GM19395 (cell line): ENCODE results near the gene CBX8.

ENCODE experiments used
- ATAC-seq: cut with Tn5 transposase; IDR thresholded peaks from one replicate; pipeline ENCODE4 v1.9.1; 2021; ENCODE audit warnings: mild to moderate bottlenecking, moderate library complexity; ENCODE audit not compliant: unreplicated experiment

Gene CBX8

DNA sequence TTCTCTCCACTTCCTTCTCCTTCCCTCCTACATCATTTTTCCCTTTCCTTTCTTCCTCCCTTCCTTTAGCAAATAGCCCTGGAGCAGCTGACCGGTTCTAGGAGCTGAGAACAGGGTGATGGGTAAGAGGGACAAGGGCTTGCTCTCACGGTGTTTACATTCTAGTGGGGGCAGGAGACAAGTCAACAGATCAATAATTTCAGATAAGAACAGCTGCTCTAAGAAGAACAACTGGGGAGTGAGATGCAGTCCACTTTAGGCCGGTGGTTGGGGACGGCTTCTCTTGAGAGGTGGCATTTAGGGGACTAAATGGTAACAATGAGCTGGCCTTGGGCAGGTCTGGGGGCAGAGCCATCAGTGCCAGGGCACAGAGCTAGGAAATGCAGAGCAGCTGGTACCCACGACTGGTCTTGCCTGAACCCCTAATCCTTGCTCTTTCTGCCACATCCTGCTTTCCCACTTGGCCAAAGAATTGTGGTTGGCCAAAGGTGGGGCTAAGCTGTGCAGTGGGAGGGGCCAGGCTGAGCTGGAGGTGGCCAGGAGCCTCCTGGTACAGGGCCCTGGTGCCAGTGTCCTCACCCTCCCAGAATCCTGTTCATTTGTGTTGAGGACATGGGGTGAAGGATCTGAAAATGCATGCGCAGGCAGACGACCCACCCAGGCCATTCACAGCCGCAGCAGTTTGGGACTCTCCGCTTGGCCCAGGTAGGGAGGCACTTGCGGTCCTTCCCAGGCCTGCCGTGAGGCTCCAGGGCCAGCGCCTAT, 24.6 kb upstream of the CBX8 start:
- no peak for ATAC-seq

DNA sequence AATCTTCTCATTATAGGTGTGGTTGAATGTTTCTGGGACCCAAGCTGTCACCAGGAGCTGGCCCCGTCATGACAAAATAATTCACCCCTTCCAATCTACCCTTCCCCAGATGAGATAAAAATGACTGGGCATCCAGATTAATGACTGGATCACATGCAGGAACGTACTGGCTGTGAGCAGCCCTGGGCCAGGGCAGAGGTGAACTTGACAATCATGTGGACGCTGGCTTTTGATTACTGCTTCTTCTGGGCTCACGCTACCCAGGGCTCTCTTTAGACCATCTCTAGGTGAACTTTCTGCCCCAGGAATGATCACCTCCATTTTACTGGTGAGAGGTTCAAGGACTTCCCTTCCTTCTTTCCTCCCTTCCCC, 24.1 kb upstream of the CBX8 start:
- ATAC-seq, result no peak

DNA sequence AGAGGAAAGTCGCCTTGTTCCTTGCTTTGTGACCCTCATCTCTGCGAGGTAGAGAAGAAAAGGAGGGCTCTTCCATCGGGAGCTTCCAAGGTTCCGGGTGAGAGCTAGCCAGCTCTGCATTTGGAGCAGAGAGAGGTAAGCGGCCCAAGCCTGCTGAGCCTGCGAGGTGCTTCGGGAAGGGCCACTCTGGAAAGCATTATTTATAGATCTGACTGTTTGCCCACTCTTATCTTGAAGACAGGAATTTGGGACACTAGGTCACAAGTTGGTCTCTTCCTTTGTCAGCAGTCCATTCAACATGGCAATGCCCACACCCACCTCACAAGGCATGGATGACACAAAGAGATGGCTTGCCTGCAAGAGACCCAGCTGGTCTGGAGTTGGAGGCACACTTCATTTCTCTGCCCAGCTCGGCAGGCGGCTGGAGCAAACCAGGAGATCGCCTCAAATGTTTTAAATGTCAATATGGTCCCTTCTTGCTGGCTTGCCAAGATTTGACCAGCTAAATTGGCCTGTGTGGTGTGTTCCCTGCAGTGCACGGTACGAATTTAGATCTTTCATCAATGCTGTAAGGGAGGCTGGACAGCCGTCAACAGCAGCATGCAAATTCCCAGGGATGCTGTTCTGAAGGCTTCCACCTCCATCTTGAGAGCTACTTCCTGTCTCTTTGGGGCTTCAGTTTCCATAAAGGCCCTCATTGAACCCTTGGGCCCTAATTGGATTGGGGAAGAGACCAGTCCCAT, 22.8 kb upstream of the CBX8 start:
- no peak for ATAC-seq

DNA sequence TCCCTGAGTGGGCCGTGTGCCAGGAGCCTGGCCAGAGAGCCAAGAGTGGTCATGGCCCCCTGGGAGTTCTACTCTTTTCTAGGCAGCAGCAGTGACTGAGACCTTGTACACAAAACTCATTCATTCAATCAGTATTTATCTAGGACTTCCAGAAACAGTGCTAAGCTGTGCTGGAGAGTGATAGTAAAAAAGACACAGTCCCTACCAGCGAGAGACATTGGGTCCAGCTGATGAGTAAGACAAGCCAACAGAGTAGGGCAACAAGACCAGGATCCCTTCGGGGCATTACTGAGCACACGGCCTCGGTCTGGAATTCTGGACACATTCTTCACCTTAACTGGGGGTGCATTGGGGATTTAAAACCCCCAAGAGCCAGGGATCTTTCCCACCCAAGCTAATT, 22.2 kb upstream of the CBX8 start:
- ATAC-seq, result no peak

DNA sequence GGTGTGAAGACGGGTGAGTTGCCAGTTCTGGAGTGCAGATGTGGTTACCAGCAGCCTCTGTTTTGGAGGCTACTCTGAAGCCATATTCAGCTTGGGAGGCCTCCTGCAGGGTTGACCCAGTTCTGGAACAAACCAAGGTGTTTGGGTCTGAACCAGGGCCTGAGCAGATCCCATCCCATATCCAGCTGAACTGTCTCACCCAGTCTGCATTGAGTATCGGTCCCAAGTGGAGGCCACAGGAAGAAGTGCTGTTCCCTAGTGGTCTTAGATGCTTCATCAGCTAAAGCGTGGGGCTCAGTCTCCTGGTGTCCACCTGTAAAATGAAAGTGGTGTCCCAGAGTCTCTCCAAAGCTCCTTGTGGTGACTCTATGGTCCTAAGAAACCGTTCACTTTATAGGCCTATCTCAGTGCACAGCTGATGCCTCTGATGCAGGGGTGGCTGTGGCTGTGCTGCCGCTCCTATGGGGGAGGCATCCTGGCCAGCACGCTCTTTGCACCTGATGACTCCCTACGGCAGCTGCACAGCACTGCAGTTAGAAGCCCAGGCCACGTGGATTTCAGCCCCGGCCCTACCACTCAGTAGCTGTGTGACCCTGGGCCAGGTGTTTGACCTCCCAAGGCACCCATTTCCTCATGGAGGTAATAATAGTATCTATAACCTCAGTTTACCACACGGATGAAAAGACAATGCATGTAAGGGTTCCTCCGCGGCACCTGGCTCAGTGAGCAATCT, 21.3 kb upstream of the CBX8 start:
- ATAC-seq, result no peak

DNA sequence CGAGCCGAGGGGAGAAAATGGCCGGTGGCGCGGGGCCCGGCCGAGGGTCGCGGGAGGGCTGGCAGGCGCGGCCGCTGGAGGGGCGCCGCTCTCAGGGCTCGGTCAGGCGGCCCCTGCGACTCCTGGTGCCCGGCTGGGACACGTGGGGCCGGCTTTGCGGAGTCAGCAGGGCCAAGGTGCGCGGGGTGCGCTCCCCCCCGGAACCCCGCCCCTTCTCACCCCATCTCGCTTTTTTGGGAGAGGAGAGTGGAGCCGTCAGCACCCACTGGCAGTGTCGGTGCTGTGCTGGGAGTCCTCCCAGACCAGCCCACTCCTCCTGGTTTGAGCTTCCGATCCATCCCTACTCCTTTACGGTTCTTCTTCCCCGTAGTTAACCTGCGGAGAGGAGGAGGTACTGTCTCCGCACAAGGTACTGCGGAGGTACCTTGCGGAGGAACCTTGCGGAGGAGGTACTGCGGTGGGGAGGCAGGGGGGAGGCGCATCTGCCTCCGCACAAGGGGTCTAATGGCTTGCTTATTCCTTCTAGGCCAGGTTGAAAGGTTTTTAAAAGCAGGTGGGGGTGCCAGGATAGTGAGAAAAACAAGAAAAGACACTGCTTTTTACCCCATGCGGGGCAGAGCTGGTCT, 19.1 kb upstream of the CBX8 start:
- ATAC-seq, result no peak

DNA sequence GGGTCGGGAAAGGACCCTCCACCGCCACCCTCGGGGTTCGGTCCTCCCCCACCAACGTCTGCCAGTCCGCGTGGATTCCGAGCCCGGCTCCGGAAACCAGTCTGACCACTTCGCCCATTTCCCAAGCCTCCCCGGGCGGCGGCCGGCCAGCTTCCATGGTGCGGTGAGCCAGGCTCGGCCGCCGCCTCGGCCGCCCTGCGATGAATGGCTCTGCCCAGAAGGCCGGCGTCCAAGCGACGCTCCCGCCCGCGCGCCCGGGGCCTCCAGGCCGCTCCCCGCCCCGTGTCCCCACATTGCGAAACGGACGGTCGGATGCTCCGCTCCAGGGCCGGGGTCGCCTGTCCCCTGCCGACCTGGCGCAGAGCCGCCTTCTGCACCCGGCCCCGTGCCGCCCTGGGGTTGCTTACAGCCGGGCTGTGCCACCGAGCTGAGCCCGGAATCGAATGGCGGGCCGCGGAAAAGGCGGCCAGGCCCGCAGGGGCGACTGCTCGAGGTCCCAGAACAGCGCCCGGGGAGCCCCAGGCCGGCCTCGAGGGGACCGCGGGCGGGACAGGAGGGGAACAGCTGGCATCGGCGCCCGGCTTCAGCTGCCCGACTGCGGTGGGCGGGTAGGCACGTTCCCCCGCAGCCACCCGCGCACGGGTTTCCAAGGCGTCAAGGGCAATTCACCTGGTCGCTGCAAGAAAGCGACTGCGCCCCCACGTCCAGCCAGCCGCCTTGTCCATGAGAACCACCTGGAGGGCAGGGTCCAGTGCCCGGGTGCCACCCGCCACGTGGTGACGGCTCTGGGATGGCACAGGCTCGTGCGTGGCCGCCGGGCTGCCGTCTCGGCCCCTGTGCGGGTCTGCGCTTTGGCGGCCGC, 18.3 kb upstream of the CBX8 start:
- ATAC-seq, result no peak

DNA sequence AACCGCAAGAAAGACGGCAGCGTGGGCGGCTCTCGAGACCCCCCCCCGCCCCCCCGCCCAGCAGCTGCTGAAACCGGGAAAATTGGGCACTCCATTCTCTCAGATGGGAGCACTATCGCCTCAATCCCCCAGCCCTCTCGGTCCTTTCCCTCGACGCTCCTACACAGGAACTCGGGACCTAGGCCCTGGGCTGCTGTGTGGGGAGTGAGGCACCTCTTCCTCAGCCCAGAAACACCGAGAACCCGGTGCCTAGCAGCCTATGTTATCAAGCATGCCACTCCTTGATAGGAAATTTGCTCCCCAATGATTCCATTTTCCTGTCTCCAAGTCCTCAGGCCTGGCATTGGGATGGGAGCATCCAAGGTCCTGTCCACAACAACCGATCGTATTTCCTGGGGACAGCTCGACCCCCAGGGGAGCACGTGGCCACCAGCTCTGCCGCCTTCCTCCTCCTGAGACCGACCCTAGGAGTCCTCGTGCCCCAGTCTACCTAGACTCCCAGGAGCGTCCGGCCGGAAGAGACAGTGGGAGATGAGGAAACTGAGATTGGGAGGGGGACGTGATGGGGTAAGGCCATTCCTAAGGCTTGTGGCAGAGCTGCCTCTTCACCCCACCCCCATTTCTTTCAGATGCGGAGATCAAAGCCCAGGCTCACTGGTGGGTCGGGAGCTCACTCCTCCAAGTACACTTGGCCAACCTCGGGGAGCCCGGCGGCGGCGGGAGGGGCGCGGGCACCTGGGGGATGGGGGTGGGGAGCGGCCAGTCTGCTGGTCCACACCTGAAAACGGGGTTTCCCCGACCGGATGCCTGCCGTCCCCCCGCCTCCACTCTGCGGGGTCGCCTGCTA, 17.5 kb upstream of the CBX8 start:
- no peak for ATAC-seq

DNA sequence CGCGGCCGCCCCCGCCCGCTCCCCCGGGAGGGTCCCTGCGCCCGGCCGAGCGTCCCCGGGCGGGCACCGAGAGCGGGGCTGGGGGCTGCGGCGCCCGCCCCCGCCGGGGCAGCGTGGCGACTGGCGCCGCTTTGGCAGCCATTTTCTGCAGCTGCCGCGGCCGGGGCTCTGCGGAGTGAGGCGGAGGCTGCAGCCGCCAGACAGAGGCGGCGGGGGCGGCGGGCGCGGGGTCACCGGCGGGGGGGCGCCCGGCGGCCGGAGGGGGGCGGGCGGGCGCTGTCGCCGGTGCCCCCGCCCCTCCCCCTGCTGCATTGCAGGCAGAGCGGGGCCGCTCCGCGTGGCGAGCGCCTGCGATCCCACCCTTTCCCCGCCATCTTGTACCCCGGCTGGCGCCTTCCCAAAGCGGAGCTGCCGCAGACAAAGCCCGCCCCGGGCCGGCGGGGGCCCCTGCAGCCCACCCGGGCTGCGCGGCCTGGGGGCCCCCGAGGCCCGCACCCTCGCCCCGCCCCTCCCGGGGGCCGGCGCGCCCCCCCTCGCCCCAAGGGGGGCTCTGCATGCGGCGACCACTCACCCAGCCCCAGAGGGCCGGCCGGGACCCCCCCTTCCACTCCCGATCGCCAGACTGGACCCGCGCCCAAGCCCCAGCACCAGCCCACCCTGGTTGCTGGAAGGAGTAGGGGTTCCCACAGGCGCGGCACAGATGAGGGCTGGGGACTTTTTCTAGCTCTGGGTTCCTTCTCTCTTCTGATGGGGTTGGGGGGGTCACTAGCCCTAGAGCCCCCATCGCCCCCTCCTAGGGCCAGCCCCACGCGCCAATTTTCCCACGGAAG, 16.6 kb upstream of the CBX8 start:
- ATAC-seq, result no peak

DNA sequence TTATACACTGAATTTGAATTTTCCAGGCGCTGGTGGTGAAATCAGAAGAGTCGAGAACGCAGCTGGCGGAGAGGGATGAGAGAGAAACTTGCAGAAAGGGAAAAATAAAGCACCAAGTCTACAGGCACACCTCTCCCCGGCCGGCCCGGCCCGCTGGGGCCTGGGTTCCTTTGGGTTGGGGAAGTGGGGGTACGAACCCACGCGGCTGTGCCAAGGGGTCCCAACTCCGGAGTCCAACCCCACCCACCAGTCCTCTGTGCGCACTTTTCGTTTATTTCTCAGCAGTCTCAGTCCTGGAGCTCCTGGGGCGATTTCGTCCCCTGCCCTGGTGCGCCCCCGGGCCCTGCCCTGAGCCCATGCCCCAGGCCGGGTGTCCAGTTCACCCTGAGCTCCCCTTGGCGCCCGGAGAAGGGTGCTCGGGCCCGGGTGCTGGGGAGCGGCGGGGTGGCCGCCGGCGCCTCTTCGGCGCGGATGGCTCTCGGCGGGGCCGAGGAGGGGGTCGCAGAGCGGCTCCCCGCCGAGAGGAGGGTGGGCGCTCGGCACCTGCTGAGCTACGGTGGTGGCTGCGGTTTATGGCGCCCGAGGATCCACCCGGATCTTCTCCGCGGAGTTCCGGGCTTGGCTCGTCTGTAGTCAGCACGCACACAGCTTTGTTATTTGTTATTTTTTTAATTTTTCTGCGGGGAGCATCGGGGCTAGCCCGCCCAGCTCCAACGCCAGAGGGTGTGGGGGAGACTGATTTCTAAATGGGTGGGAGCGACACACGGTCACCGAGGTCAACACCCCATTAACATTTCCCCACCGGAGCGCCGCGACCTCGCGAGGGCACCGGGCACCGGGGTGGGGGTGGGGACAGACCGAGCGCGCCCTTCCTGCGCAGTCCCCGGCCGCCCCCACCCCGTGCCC, 15.7 kb upstream of the CBX8 start:
- no peak for ATAC-seq

DNA sequence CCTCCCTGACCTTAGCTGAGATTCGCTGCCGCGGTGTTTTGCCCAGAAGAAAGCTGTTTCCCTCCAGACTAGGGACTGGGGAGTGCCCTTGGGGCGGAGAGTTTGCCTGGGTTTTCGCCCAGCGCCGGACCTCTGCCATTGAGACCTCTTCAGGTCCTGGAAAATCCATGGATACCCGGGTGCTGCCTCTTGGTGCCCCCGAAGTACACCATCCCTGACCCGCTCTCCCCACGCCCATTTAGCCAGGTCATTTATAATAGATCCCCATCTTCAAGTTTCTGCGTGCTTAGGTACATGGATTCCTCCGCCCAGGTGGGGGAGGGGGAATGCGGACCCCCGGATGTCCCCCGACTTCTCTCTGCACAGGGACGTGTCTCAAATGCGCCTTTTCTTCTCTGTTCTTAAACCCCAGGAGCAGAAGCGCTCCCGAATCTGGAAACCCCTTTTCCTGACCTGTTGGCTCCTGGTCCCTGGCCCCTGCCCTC, 15.0 kb upstream of the CBX8 start:
- ATAC-seq, result no peak

DNA sequence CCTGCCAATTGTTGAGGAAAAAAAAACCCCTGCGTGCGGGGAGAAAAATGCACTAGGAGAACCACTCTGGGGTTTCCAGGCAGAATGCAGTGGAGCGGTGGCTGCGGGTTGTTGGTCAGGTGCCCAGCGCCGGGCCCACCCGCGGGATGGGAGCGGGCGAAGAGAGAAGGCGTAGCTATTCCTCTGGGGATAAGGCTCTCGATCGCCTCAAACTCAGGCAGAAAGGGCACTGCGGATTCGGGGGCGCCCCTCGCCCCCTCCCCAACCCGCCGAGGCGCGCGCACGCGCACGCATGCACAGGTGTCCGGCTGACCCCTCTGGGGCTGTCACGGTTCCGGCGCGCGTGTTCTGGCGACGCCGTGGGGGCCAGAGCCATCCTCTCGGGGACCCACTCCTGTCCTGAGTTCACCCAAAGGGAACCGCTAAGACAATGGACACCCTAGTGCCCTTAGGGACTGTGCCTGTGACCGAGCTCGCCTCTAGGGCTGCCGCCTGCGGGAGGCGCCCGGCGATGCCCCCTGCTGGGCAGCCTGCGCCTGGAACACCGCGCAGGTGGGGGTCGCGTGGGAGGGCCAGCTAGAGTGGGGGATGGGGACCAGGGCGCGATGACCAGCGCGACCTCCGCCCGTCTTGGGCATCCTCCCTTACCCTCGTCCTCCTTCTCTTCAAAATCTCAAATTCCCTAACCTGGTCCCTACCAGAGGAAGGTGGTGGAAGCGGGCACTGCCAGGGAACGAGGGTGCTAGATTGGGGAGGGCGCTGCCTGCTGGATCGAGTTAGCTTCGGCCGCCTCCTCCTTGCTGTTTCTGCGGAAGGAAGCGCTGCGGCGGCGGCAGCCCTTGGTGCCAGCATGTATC, 14.4 kb upstream of the CBX8 start:
- no peak for ATAC-seq

DNA sequence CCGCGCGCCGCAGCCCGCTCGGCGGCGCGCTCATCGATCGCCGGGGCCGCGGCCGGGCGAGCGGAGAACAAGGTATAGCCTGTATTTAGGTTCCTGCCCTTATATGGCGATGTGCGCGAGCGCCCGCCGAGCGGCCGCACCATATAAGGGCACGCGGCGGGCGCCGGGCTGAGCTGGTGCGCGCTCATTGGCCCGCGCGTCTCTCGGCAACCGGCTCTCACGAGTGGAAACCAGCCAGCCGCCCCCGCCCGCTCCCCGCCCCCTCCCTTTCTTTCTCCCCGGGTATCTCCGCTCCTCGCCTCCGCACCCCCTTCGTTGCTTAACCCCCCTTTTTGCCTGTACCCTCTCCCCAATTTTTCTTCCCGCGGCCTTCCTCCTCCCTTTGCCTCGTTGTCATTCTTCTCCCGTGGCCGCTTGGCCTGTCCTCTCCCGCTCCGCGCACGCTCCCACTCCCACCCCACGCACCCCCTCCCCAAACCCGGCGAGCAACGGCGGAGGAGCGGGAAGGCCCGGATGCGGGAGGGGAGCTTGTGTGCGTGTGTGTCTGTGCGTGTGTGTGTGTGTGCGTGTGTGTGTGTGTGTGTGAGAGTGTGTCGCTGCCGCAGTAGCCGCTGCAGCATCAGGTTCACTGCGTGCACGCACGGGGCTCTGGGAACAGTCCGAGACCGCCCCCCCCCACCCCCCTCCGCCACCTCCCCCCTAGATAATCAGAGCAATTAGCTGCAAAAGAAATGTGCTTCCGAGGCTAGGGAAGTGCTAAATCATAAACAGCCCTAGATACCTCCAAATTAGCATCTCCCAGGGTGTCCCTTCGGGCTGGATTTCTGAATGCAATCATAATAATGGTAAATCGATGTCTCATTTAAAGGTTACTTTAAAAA, 13.5 kb upstream of the CBX8 start:
- ATAC-seq, result no peak

DNA sequence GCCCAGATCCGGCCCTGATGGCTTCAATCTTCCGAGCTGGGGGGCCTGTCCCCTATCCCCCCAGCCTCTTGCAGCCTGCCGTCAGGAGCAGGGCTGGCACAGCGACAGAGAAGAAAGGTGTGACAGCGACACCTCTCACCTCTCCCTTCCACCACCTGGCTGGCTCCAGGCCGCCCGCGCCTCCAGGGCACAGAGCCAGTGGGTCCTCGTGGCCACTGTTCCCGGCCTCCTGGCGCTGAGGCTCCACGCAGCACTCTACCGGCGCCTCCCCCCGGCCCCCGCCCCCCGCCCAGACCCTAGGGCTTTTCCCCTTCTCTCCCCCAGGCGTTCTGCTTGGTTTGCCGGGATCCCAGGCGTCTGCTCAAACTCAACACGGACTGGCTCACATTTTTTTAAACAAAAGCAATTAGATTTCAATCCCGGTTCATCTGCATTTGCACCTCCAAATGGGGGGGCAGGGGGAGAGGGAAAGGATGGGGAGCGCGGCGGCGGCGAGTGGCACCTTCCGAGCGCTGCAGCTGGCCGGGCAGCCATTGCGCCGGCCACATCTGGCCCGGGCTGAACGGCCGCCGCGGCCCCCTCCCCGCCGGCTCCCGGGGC, 12.8 kb upstream of the CBX8 start:
- ATAC-seq, result no peak
